Measurements from ENCODE around the gene REG3A.

REG3A gene

GRCh38 chr2:79120194-79120713, 39.3 kb downstream of the REG3A start, which contains the start of gene REG1A:
Gene REG1A (plus strand): TSS chr2:79120488. CDS start chr2:79120862, 374 bp downstream.
- DNase-seq (ENCODE audit: low read depth): no peak

GRCh38 chr2:79116997-79117928, 42.3 kb downstream of the REG3A start:
- no peak for DNase-seq (ENCODE audit: low read depth)

- DNase-seq (ENCODE audit: low read depth): no peak
Measured at GRCh38 chr2:79114797-79115494, 44.6 kb downstream of the REG3A start.

- DNase-seq (ENCODE audit: low read depth): no peak
Measured at GRCh38 chr2:79112269-79112668, 47.3 kb downstream of the REG3A start.
